Measurements from ENCODE around the gene ITGB1BP2.
"Not testable (repeated sequence)": the region's sequence is repeated elsewhere in the genome, so short reads cannot be mapped to it uniquely, and the experiment has no call there.

GRCh38 chrX:71268624-71269023, 32.9 kb upstream of the ITGB1BP2 start:
- not testable (repeated sequence) for TF ChIP-seq POLR2A (IDR thresholded peaks at IDR 0.05; ENCODE audit: borderline replicate concordance, extremely low read depth, insufficient read depth, insufficient read length); EZH2phosphoT487 (IDR thresholded peaks at IDR 0.05; ENCODE audit: borderline replicate concordance); RAD21 (IDR thresholded peaks at IDR 0.05; ENCODE audit: low read depth); SP1 (IDR thresholded peaks at IDR 0.05; ENCODE audit: low read depth); ZNF274 (IDR thresholded peaks at IDR 0.05; ENCODE audit: low read depth, low read length); ZFX (IDR thresholded peaks at IDR 0.05); JUND (IDR thresholded peaks at IDR 0.05); TCF7L2 (IDR thresholded peaks at IDR 0.05; ENCODE audit: borderline replicate concordance, extremely low read depth, insufficient read depth, insufficient read length); YY1 (IDR thresholded peaks at IDR 0.05; ENCODE audit: extremely low read depth, insufficient replicate concordance, low read depth, low read length)
- TF ChIP-seq, protein P1, sequence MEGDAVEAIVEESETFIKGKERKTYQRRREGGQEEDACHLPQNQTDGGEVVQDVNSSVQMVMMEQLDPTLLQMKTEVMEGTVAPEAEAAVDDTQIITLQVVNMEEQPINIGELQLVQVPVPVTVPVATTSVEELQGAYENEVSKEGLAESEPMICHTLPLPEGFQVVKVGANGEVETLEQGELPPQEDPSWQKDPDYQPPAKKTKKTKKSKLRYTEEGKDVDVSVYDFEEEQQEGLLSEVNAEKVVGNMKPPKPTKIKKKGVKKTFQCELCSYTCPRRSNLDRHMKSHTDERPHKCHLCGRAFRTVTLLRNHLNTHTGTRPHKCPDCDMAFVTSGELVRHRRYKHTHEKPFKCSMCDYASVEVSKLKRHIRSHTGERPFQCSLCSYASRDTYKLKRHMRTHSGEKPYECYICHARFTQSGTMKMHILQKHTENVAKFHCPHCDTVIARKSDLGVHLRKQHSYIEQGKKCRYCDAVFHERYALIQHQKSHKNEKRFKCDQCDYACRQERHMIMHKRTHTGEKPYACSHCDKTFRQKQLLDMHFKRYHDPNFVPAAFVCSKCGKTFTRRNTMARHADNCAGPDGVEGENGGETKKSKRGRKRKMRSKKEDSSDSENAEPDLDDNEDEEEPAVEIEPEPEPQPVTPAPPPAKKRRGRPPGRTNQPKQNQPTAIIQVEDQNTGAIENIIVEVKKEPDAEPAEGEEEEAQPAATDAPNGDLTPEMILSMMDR (IDR thresholded peaks at IDR 0.05 in 2 of 3, conservative IDR thresholded peaks at IDR 0.05 in 1 of 3; ENCODE audit: borderline replicate concordance in 1 of 3, insufficient read depth in 1 of 3, low read depth in 2 of 3, low read length in 2 of 3) = not testable (repeated sequence)
- TF ChIP-seq, protein P2, sequence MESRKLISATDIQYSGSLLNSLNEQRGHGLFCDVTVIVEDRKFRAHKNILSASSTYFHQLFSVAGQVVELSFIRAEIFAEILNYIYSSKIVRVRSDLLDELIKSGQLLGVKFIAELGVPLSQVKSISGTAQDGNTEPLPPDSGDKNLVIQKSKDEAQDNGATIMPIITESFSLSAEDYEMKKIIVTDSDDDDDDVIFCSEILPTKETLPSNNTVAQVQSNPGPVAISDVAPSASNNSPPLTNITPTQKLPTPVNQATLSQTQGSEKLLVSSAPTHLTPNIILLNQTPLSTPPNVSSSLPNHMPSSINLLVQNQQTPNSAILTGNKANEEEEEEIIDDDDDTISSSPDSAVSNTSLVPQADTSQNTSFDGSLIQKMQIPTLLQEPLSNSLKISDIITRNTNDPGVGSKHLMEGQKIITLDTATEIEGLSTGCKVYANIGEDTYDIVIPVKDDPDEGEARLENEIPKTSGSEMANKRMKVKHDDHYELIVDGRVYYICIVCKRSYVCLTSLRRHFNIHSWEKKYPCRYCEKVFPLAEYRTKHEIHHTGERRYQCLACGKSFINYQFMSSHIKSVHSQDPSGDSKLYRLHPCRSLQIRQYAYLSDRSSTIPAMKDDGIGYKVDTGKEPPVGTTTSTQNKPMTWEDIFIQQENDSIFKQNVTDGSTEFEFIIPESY (IDR thresholded peaks at IDR 0.05; ENCODE audit: extremely low read depth, insufficient replicate concordance, low read length) = not testable (repeated sequence)
